NCI-H748 (cell line): ENCODE results near the gene C2orf66.

Experiments used
- DNase-seq: peaks from one replicate; lab custom pipeline; 2025; ENCODE audit not compliant: unreplicated experiment; lab: John Stamatoyannopoulos, UW

The C2orf66 gene

DNA sequence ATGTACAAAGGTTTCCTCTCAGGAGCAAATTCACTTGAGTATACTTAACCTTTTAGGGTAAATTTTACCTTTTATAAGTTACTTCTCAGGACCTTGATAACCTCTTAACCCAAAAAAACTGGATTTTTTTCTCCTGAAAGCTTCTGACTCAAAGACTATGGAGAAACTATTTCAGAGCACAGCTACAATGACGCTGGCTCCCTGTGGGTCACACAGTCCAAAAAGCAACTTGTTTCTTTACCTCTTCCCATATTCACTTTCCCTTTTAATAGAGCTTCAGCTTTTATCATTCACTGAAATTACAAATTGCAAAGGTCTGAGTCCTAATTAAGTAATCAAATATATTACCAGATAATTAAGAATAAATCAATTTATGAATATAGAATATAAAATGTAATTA lies 42.1 kb downstream of the C2orf66 start:
- DNase-seq = no peak

DNA sequence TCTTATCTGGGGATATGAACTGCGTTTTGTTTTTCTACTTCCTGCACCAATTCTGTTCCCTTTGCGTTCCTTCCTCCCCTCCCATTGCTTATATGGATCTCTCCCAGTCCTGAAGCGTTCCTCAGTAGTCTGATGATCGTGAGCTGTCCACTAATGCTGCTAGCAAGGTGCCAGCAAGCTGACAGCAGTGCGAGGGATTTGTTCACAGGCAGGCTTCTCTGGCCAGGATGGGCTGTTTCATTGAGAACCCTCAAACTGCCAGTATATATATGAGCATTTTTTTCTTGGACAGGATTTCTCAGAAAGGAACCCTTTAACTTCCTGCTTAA lies 49.8 kb downstream of the C2orf66 start:
- no peak for DNase-seq

DNA sequence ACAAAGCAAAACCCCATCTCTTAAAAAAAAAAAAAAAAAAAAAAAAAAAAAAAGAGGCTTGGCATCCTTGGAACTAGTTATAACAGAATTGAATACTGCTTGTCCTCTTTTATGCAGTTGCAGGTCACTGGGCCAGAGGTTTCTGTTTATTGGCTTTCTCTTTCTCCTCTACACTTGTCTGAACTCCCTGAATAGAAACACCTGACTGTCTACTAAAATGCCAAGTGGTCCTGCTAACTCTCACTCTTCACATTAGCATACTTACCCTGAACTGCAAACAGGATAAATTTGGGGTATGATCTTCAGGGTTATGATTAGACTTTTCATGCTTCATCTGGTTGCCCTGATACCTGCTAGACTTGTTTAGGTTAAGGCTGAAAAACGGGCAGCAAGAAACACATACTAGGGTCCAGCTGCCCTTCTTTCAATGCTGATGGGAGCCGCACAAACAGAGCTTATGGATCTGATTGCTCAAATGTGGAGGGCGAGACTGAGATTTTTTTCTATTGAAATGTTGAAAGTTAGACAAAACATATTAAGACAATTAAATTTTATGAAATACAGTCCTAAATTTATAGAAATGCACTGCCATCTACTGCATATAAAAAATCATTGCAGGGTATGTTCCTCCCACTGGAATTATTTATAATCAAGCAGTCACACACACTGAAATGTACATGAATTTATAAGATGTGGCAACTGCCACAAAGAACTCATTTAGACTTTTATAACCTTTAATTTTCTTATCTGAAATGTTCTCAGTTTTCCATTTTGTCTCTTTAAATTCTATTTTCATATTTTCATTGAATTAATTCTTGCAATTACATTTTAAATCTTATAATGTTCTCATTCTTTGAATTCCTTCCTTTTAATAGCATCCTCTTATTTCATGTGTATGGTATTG lies 50.4 kb downstream of the C2orf66 start:
- peak; percentile 25 for DNase-seq
